ENCODE data around the gene ANKFN1.
A peak's percentile ranks its signal among the peaks of the same experiment; 100 is the strongest.

ANKFN1 gene

GRCh38 chr17:56119191-56119590, 34.1 kb upstream of the ANKFN1 start:
- no peak overlapping the region for H3K27ac ChIP-seq
- TF ChIP-seq ZFX (IDR thresholded peaks at IDR 0.05), result no peak
- TF ChIP-seq CTCF (conservative IDR thresholded peaks at IDR 0.05), result no peak

- H3K27ac ChIP-seq, result no peak overlapping the region
- TF ChIP-seq ZFX (IDR thresholded peaks at IDR 0.05) (no peak), CTCF (conservative IDR thresholded peaks at IDR 0.05) (no peak)
Observed at GRCh38 chr17:56119936-56120335, 33.3 kb upstream of the ANKFN1 start.

DNA sequence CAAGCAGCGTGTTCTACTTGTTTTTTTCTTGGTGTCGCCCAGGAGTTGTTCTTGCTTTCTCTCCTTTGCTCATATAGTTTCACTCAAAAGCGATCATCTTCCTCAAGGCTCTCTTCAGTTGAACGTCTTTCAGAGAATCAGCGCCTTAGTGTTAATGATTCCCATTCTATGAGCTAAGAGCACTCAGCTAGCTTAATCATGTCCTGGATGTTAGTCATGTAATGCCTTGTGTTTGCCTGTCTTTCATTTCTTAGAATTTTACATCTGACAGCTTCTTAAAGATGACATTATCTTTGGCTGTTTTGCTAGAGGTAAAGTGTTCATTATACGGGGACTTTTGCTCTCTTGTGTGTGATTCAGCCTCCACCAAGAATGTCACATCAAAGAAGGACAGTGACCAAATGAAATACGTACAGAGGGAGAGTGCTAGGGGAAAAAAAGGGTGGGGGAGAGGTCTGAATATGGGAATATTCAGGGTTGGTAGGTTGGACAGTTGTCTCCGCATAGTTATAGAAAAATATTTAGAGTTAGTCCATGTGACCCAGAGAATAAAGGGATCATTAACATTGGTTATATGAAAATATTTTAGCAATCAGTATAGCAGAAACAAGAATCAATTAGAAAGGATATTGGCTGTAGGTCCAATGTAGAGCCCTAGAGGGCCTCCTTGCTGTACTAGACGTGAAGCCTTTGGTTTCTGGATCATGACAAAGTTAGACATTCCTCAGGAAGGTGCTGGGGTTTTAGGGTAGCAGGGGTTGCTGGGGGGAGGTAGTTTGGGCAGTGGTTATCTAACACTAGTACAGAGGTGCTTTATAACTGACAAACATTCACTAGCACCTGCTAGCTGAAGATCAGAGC, 31.9 kb upstream of the ANKFN1 start:
- TF ChIP-seq ZFX (IDR thresholded peaks at IDR 0.05) (no peak), CTCF (conservative IDR thresholded peaks at IDR 0.05) (peak; percentile 25)

DNA sequence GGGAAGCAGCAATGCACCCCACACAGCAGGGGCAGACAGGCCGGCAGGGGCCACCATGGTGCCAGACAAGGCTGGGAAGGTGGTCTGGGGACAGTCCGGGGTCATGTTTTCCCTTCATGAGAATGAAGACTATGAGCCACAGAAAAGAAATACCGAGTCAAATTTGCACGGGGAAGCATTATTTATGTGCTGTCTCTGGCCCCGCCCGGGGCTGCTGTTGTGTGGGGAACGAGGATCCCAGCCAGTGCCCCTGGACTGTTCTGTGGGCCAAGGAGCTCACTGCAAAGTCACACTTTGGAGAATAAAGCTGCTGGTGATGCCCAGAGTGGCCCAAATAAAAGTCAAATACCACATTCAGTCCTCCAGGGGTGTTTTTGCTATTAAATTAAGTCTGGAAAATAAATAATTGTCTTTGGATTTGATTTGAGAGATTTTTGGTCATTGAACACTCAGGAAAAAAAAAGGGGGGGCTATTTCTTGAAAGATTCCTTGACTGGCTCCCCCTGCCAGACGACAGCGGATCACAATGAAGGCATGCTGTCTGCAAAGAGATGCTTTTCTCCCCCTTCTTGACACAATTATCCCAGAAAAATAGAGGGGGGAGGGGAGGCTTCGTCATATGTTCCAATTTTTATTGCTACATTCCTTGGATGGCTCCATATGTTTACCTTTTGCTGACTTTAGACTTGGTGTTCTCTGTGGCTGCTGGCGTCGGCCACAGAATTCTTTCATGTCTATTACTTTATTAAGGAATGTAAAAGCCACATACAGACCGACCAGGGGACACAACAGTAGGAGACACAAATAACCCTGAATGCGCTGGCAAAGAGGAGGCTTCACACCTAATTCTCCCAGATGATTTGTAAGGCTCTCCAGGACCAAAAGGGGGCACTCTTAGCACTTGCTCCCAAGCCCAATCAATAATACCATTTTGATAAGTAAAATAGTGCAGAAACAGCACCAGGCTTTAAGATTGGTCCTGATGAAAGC, 27.1 kb upstream of the ANKFN1 start:
- H3K27ac ChIP-seq, result no peak overlapping the region
- no peak for TF ChIP-seq ZFX (IDR thresholded peaks at IDR 0.05)
- peak; percentile 88 for TF ChIP-seq CTCF (conservative IDR thresholded peaks at IDR 0.05)

More for the DNA sequence above, 31.9 kb upstream of the ANKFN1 start:
- H3K27ac ChIP-seq, result no peak overlapping the region

- no peak overlapping the region for H3K27ac ChIP-seq
- TF ChIP-seq ZFX (IDR thresholded peaks at IDR 0.05) (no peak), CTCF (conservative IDR thresholded peaks at IDR 0.05) (no peak)
Observed at GRCh38 chr17:56130026-56130425, 23.2 kb upstream of the ANKFN1 start.

- no peak overlapping the region for H3K27ac ChIP-seq
- no peak for TF ChIP-seq ZFX (IDR thresholded peaks at IDR 0.05)
- no peak for TF ChIP-seq CTCF (conservative IDR thresholded peaks at IDR 0.05)
Observed at GRCh38 chr17:56130631-56131030, 22.6 kb upstream of the ANKFN1 start.

- no peak for TF ChIP-seq ZFX (IDR thresholded peaks at IDR 0.05)
- TF ChIP-seq CTCF (conservative IDR thresholded peaks at IDR 0.05), result no peak
- H3K27ac ChIP-seq, result no peak overlapping the region
Observed at GRCh38 chr17:56131431-56131830, 21.8 kb upstream of the ANKFN1 start.

Data from C4-2B (cell line).